ENCODE measurements around the gene MSI2.

GRCh38 chr17:57416369-57416768 is 160.0 kb downstream of the MSI2 start:
- TF ChIP-seq CTCF (IDR thresholded peaks at IDR 0.05) (no peak), POLR2A (IDR thresholded peaks at IDR 0.05) (no peak)

Data from thyroid gland (tissue), 4 donors.